ENCODE results near the gene TMEM202.
"Not testable (repeated sequence)": the region's sequence is repeated elsewhere in the genome, so short reads cannot be mapped to it uniquely, and the experiment has no call there.

The TMEM202 gene, protein sequence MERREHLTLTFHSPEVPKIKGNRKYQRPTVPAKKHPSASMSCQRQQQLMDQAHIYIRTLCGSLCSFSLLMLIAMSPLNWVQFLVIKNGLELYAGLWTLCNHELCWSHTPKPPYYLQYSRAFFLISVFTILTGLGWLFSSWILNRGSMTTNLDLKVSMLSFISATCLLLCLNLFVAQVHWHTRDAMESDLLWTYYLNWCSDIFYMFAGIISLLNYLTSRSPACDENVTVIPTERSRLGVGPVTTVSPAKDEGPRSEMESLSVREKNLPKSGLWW

GRCh38 chr15:72397796-72398588 is at the start of gene TMEM202:
TSS of gene TMEM202 (plus strand) at chr15:72398305. CDS start at chr15:72398327, 22 bp downstream.
- no peak for DNase-seq

GRCh38 chr15:72353266-72353665 is 44.8 kb upstream of the TMEM202 start:
- DNase-seq: no peak

GRCh38 chr15:72354496-72354895 is 43.6 kb upstream of the TMEM202 start:
- no peak for DNase-seq

- no peak for DNase-seq
These were observed 40.0 kb upstream of the TMEM202 start for GRCh38 chr15:72358121-72358520.

GRCh38 chr15:72358650-72359171 is 39.4 kb upstream of the TMEM202 start:
- DNase-seq: peak; percentile 50

GRCh38 chr15:72361176-72361575 is 36.9 kb upstream of the TMEM202 start:
- DNase-seq: no peak

DNA sequence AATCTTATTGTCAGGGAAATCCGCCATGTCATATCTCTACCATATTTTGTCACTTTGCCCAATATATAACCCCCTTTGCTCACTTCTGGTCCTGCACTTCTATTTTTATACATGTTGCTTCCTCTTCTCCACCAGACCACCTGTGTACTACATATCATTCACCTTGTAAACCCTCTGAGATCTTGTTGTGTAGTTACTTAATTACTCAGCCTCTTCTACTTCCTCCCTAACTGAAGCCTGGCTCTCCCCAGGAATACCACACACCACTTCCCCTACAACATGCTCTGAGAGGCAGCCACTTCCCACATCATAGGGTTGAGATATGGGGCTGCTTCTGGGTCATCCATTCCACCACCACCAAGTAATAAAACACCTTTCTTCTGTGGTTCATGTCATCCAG is 32.3 kb upstream of the TMEM202 start:
- no peak for DNase-seq

DNA sequence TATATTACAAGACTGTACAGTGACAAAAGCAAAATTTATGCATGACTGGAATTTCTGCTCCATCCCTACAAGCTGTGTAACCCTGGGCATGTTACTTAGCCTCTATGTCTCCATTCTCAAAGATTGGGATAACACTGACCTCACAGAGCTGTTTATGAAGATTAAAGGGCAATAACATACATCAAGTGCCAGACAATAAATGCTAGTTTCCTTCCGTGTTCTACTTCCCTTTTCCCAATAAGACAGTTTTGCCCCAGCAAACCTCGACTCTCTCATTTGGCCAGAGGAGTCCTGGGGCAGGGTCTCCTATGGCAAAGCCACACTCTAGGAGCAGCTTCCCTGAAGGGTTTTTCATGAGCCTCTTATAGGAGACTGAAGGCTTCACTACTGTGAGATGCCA is 29.8 kb upstream of the TMEM202 start:
- no peak for DNase-seq

DNA sequence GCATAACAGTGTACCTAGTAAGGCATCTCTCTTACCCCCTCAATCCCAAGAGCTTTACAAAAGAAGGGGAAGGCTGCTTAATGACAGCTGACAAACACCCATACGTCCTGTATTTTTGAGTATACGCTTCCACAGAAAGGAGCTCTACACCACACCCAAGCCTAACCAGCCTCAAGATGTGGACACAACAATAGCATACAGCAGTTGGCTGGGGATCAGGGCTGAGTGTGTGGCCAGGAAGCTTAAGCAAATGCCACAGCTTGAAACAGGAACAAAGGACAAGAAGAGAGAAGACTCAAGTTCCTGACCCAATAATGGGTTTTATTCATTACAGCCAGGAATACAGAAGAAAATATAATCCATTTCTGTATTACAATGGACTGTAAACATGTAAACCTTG is 29.2 kb upstream of the TMEM202 start:
- DNase-seq: no peak

- DNase-seq: no peak
These were observed 28.1 kb upstream of the TMEM202 start for GRCh38 chr15:72369964-72370363.

- DNase-seq: no peak
These were observed 25.7 kb upstream of the TMEM202 start for GRCh38 chr15:72372361-72372760.

GRCh38 chr15:72375501-72375845 is 22.6 kb upstream of the TMEM202 start:
- DNase-seq: no peak

DNA sequence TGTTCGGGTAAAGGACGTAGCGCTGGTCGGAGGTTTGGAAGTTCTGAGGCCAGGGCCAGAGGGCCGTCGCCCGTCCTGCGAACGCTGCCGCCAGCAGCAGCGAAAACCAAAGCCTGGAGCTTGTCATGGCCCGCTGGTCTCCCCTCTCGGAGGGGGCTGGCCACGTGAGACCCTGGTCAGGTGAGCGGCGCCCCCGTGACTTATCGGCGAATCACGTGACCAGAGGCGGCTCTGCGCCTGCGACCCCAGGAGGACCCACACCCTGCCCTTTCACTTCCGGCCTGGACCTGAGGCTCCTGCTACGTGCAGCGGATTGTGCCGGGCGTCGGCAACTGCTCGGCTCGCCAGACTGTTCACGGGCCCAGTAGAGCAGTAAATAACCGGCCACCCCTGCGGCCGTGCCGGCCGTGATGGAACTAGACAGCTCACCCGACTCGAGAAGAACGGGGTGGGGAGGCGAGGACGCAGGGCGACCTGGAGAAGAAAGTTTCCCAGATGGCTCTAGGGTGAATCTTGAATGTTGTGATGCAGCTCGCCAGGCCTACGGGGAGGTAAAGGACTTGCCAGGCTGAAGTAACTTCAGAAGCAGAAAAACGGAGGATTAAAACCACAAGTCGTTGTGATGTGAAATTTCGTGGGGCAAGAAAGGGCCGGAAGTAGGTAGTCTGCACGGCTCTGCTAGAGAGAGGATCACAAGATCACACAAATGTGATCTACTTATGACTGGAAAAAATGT is 22.1 kb upstream of the TMEM202 start, which contains the start of gene HEXA:
Gene HEXA, minus strand, starts transcription at position 169 of the 736 bp plus-strand sequence. Its CDS starts 42 bp downstream, at position 127.
- peak; percentile 95 for DNase-seq

DNA sequence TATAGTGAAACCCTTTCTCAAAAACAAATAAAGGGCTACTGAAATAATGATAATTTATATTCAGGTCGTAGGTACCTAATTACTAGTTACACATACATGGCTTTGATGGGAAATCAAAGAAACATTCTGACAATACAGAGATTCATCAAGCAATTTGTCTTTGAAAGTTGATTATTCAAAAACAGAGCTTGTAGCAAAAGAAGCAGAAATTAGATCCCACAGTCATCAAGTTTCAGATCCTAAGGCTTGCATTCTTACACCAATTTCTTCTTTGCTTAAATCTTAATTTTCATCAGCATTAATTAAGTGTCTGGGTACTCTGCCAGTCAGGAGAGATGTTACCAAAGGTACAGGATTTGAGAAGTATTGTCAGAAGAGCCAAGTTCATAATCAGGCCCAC is 20.8 kb upstream of the TMEM202 start:
- no peak for DNase-seq

DNA sequence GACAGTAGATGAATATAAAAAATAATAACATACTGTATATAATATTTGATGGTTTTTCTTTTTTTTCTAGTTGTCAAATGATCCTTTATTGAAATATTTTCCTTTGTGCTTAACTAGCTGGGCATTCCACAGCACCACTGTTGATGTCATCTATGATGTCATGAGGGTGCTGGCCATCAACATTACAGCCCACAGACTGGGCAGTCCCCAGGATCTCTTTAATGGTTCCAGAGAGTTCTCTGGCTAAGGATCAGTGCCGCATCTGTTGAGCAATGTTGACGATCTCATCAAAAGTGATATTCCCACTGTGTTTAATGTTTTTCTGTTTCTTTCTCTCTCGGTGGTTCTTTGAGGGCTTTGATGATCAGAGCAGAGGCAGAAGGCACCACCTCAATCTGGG is 19.0 kb upstream of the TMEM202 start:
- DNase-seq: not testable (repeated sequence)

DNA sequence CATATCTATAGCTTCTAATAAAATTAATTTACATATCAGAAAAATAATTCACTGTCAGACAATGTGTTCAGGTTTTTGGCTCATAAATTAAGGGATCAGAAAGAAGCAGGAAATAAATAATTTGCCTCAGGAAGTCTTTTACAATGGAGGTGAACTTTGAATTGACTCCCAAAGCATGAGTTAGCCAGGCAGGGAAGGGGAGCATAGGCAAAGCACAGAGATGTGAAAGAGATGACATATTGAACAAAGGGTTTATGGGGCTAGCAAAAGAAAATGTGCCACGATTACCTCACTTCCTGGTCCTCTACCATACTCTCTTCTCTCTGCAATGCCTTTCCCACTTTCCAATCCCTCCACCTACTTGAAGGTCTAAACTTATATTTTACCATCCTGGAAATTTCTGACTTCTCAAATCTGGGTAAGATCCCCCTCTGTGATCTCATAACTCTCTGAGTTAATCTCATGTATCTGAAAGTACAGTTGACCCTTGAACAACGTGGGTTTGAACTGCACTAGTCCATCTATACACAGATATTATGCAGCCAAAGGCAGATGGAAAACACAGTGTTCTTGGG is 18.2 kb upstream of the TMEM202 start:
- DNase-seq: no peak

DNA sequence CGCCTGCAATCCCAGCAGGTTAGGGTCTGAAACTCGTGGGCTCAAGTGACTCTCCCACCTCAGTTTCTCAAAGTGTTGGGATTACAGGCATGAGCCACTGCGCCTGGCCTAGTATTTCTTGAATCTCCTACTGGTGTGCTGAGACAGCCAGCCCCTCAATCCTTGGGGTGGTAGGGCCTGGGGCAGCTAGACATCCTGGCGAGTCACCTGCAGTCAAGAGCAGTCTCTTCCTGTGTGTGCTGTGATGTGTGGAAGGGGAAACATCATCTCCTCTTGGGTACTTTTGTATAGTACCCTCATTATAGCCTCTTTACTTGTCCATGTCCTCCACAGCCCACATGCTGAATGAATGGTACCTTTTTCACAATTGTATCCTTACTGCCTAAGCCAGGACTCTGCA is 17.4 kb upstream of the TMEM202 start:
- no peak for DNase-seq

DNA sequence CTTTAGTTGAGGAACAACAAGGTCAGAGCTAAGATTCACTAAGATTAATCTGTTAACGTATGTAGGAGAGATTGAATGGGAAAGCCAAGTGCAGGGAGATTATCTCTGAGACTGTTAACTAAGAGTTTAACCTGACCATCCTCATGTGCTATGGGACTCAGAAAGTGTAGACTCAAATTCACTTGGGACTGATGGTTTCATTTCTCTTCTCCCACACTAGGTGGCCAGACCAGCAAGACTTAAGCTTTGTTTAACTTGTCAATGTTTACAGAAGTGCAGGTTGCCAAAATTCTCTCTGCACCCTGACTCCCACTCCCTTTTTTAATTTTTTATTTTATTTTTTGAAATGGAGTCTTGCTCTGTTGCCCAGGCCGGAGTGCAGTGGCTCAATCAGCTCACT is 16.0 kb upstream of the TMEM202 start:
- no peak for DNase-seq

- DNase-seq: no peak
These were observed 10.4 kb upstream of the TMEM202 start for GRCh38 chr15:72387741-72388140.

GRCh38 chr15:72389231-72389630 is 8.9 kb upstream of the TMEM202 start:
- DNase-seq: no peak

DNA sequence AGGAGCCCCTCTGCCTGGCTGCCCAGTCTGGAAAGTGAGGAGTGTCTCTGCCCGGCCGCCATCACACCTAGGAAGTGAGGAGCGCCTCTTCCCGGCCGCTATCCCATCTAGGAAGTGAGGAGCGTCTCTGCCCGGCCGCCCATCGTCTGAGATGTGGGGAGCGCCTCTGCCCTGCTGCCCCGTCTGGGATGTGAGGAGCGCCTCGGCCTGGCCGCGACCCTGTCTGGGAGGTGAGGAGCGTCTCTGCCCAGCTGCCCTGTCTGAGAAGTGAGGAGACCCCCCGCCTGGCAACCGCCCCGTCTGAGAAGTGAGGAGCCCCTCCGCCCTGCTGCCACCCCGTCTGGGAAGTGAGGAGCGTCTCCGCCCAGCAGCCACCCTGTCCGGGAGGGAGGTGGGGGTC is 1.8 kb upstream of the TMEM202 start:
- DNase-seq: not testable (repeated sequence)

GRCh38 chr15:72398648-72399047 is 543 bp downstream of the TMEM202 start:
- DNase-seq: no peak

GRCh38 chr15:72402726-72403125 is 4.6 kb downstream of the TMEM202 start:
- DNase-seq: no peak

Measured in fibroblast of skin of right quadriceps (primary cell).